ENCODE measurements around the gene MPPED2. TPM values are rescaled to one million over a fixed set of nuclear protein-coding genes. Genes with fewer than 3 reads are reported as not detected.

Gene MPPED2
- total RNA-seq, 3 donors from 2014 or later (not counting 1 experiment from before 2014, with no cell fraction given) = 0.99 to 4.2 (median 2.5) TPM

DNA sequence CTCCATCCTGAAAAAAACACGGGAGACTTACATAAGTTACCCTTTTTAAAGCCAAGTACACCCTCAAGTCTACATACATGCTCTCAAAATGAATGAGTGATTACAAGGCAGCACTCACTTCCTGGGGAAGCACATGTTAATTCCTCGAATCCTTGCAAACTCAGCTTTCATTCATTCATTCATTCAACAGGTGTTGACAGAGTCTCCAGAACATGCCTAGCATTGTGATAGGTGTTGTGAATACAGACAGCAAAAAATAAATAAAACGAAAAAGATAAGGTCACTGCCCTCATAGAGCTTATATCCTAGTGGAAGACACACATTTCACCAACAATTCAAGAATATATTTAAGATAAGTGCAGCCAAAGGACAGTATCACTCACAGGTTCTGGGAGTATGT is 19.7 kb downstream of the MPPED2 start:
- Histone ChIP-seq H3K4me3 (ENCODE audit: low read length) (no peak overlapping the region), H3K9me3 (ENCODE audit: control insufficient read depth, insufficient read depth, low read length) (no peaks in the 10 kb centered on the region), H3K36me3 (ENCODE audit: control insufficient read depth, insufficient read depth, low read length) (no peaks in the 10 kb centered on the region), H3K4me1 (ENCODE audit: control insufficient read depth, insufficient read depth, low read length) (peaks cover 8% of the 10 kb centered on the region), H3K27me3 (ENCODE audit: control insufficient read depth, insufficient read depth, low read length) (peaks cover 2% of the 10 kb centered on the region), H3K27ac (ENCODE audit: low read length) (no peak overlapping the region)
- Mint-ChIP-seq H3K27me3 (ENCODE audit: low read depth in 2 of 2) (peaks cover 8 to 14% of the 10 kb centered on the region in 2 donors), H3K36me3 (no peaks in the 10 kb centered on the region), H3K9me3 (no peaks in the 10 kb centered on the region), H3K4me3 (no peak overlapping the region), H3K4me1 (no peaks in the 10 kb centered on the region), H3K27ac (no peak overlapping the region)
- DNase-seq = no peak
- 74% methylated on average over 2 of the region's 3 CpGs for WGBS (ENCODE audit: insufficient coverage)
- ATAC-seq = no peak
- TF ChIP-seq, protein P1, sequence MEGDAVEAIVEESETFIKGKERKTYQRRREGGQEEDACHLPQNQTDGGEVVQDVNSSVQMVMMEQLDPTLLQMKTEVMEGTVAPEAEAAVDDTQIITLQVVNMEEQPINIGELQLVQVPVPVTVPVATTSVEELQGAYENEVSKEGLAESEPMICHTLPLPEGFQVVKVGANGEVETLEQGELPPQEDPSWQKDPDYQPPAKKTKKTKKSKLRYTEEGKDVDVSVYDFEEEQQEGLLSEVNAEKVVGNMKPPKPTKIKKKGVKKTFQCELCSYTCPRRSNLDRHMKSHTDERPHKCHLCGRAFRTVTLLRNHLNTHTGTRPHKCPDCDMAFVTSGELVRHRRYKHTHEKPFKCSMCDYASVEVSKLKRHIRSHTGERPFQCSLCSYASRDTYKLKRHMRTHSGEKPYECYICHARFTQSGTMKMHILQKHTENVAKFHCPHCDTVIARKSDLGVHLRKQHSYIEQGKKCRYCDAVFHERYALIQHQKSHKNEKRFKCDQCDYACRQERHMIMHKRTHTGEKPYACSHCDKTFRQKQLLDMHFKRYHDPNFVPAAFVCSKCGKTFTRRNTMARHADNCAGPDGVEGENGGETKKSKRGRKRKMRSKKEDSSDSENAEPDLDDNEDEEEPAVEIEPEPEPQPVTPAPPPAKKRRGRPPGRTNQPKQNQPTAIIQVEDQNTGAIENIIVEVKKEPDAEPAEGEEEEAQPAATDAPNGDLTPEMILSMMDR (IDR thresholded peaks at IDR 0.05) = no peak
- intact Hi-C loops (cut with micrococcal nuclease) = no loop called here

DNA sequence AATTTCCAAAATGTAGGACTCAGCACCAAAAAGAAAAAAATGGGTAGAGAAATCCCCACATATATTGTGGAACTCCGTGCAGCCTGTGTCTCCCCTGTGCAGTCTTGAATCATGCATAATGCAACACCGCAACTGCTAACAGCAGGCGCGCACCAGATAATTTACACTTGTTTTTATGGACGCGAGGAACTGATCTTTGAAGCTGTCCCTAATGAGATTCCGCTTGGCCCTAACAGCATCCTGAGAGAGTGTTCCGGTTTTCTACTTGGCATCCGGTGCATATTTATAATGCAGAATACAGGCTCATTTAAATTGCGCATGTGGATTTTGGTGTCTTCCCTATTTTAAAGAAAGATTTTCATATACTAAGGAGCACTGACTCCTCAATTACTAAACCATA is 21.1 kb downstream of the MPPED2 start:
- Histone ChIP-seq H3K36me3 (ENCODE audit: control insufficient read depth, insufficient read depth, low read length) (no peaks in the 10 kb centered on the region), H3K4me1 (ENCODE audit: control insufficient read depth, insufficient read depth, low read length) (peaks cover 10% of the 10 kb centered on the region), H3K27ac (ENCODE audit: low read length) (no peak overlapping the region), H3K9me3 (ENCODE audit: control insufficient read depth, insufficient read depth, low read length) (no peaks in the 10 kb centered on the region), H3K27me3 (ENCODE audit: control insufficient read depth, insufficient read depth, low read length) (peaks cover 2% of the 10 kb centered on the region), H3K4me3 (ENCODE audit: low read length) (no peak overlapping the region)
- Mint-ChIP-seq H3K27me3 (ENCODE audit: low read depth in 2 of 2) (peaks cover 8 to 13% of the 10 kb centered on the region in 2 donors), H3K4me1 (peaks cover 0 to 5% of the 10 kb centered on the region in 2 donors), H3K36me3 (no peaks in the 10 kb centered on the region), H3K9me3 (no peaks in the 10 kb centered on the region), H3K27ac (no peak overlapping the region), H3K4me3 (no peak overlapping the region)
- intact Hi-C loops (cut with micrococcal nuclease) = no loop called here
- WGBS (ENCODE audit: insufficient coverage) = 73% methylated on average over 10 of the region's 10 CpGs
- ATAC-seq (no peak), DNase-seq (no peak)
- TF ChIP-seq, protein P1 (IDR thresholded peaks at IDR 0.05) = no peak

DNA sequence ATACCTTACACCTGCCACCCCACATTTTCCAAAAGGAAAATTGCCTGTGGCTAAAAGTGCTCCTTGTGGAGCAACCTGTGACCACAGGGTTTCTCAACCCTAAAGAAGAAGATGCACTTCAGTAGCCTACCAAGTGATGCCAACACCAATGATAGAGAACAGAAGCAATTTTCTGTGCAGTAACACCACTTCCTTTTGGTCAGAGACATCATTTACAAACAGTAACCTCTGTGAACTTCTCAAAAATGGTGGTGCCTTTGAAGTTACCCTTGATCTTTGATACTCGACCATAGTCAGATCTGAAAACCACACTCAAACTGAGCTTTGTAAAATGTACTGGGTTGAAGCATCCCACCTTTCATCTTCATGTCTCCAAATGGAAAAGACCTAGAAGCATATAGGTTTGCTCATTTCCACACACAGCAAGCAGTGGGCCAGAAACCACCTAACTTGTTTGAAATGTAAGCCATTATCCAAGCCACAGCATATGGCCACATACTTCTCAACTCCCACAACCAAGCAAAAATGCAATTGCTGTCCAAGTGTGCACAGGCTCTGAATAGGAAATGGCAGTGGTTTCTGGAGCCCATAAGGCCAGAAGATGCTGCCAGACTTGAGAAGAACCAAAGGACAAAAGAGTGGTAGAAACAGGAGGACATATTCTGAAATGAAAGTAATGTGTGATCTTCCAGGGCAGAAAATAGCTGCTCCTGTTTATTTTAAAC is 24.3 kb downstream of the MPPED2 start:
- no peaks in the 10 kb centered on the region for H3K9me3 ChIP-seq (ENCODE audit: control insufficient read depth, insufficient read depth, low read length)
- WGBS (ENCODE audit: insufficient coverage) = 0% methylated on average over 1 of the region's 1 CpG

More for the DNA sequence above, 24.3 kb downstream of the MPPED2 start:
- Mint-ChIP-seq H3K9me3 (peaks cover 0 to 2% of the 10 kb centered on the region in 2 donors), H3K27ac (no peak overlapping the region), H3K4me1 (peaks cover 0 to 5% of the 10 kb centered on the region in 2 donors), H3K27me3 (ENCODE audit: low read depth in 2 of 2) (peaks cover 5 to 12% of the 10 kb centered on the region in 2 donors), H3K36me3 (no peaks in the 10 kb centered on the region), H3K4me3 (no peak overlapping the region)
- ATAC-seq = peak in 1 of 3 donors; percentile 46
- H3K27me3 ChIP-seq (ENCODE audit: control insufficient read depth, insufficient read depth, low read length) = peaks cover 2% of the 10 kb centered on the region
- H3K4me3 ChIP-seq (ENCODE audit: low read length) = no peak overlapping the region
- H3K27ac ChIP-seq (ENCODE audit: low read length) = no peak overlapping the region
- H3K4me1 ChIP-seq (ENCODE audit: control insufficient read depth, insufficient read depth, low read length) = peaks cover 10% of the 10 kb centered on the region
- intact Hi-C loops (cut with micrococcal nuclease) = no loop called here
- DNase-seq = no peak
- TF ChIP-seq, protein P1 (IDR thresholded peaks at IDR 0.05) = no peak
- H3K36me3 ChIP-seq (ENCODE audit: control insufficient read depth, insufficient read depth, low read length) = no peaks in the 10 kb centered on the region

Measured in natural killer cell (primary cell).